ENCODE results near the gene ANKRD1.

DNA sequence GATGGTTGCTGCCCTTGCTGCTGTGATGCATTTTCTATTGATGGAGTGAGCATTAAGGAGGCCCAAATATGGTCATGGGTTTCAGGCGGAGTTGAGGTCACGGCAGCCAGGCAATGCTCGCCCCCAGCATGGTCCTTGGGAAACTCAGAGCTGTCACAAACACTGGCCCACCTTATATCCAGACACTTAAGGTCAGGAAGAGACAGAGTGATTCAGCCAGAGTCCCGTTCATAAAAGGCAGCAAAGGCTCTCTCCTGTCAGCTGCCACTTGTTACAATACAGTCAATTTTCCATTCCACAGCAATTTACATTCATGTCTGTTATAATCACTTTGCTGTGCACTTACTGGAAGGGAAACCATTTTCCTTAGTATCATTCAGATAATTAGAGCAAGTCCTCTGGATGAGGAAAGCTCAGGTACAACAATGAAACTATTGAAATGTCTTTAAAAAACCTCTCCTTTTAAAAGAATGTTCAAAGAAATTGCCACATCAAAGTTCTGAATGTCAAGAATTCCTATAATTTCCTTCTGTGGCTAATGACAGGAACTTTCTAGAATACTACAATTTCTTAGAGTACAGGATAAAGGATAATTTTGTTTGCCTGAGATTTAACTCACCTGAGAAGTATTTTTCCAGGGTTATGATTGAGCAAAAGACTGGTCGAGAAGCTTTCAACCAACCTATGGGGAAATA lies 14.8 kb upstream of the ANKRD1 start:
- TF ChIP-seq ZNF384 (IDR thresholded peaks at IDR 0.05) (no peak), FOXA1 (IDR thresholded peaks at IDR 0.05) (no peak), SUZ12 (IDR thresholded peaks at IDR 0.05) (no peak), TARDBP (IDR thresholded peaks at IDR 0.05) (no peak), ARNT (IDR thresholded peaks at IDR 0.05) (no peak), BHLHE40 (IDR thresholded peaks at IDR 0.05; ENCODE audit: borderline replicate concordance) (no peak), FOXM1 (IDR thresholded peaks at IDR 0.05; ENCODE audit: borderline replicate concordance) (no peak)
- TF ChIP-seq, protein P1, sequence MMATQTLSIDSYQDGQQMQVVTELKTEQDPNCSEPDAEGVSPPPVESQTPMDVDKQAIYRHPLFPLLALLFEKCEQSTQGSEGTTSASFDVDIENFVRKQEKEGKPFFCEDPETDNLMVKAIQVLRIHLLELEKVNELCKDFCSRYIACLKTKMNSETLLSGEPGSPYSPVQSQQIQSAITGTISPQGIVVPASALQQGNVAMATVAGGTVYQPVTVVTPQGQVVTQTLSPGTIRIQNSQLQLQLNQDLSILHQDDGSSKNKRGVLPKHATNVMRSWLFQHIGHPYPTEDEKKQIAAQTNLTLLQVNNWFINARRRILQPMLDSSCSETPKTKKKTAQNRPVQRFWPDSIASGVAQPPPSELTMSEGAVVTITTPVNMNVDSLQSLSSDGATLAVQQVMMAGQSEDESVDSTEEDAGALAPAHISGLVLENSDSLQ (IDR thresholded peaks at IDR 0.05), result no peak

Data from HEK293T (cell line).